ENCODE measurements around the gene CAMTA1.

DNA sequence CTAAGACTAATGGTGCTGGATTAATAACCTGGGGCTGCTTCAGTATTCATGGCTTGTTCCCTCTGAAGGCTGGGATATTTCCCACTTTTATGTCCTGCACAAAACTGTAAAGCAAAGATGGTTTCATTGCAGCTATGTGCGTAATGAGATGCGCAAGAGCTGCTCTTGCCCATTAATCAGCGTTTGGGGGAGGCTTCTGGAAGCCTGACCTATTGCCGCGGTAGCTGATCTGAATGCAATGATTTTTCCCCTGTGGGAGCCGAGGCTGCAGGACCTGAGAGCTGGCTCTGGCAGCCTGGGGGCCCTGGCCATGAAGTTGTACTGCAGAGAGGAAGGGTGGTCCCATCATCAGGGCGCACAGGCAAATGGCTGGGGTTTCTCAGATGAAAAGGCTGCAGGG lies 239.8 kb downstream of the CAMTA1 start:
- TF ChIP-seq, protein P1, sequence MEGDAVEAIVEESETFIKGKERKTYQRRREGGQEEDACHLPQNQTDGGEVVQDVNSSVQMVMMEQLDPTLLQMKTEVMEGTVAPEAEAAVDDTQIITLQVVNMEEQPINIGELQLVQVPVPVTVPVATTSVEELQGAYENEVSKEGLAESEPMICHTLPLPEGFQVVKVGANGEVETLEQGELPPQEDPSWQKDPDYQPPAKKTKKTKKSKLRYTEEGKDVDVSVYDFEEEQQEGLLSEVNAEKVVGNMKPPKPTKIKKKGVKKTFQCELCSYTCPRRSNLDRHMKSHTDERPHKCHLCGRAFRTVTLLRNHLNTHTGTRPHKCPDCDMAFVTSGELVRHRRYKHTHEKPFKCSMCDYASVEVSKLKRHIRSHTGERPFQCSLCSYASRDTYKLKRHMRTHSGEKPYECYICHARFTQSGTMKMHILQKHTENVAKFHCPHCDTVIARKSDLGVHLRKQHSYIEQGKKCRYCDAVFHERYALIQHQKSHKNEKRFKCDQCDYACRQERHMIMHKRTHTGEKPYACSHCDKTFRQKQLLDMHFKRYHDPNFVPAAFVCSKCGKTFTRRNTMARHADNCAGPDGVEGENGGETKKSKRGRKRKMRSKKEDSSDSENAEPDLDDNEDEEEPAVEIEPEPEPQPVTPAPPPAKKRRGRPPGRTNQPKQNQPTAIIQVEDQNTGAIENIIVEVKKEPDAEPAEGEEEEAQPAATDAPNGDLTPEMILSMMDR (conservative IDR thresholded peaks at IDR 0.05; ENCODE audit: low read depth, low read length): no peak
- TF ChIP-seq EZH2 (IDR thresholded peaks at IDR 0.05; ENCODE audit: borderline replicate concordance, low read depth, low read length, poor library complexity, severe bottlenecking): no peak

Data from A673 (cell line).